HG03095 (cell line): Measurements from ENCODE around the gene GALR3.

ENCODE experiments used
- ATAC-seq: cut with Tn5 transposase; IDR thresholded peaks from one replicate; pipeline ENCODE4 v1.9.1; 2021; ENCODE audit warnings: moderate library complexity; ENCODE audit not compliant: unreplicated experiment

Gene GALR3

GRCh38 chr22:37862570-37863325, 39.6 kb downstream of the GALR3 start:
- ATAC-seq: no peak

DNA sequence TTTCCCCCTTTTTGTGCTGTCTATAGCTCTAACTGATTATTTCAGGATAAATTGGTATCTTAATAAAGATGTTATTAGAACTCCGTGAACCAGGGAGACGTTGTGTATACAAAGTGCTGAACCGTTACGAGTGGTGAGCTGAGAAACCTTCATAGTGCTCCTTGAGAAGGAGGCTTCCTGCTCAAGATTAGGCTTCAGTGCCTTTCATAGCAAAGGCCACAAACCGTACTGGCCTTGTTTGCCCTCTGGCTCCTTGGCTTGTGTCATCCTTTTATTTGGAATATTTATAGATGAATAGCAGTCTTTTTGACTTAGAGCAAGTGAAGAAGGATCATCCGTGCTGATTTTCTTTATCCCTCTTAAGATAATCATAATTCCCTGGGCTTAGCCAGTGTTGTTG, 42.3 kb downstream of the GALR3 start:
- ATAC-seq: no peak

- no peak for ATAC-seq
Observed at GRCh38 chr22:37870273-37870672, 47.1 kb downstream of the GALR3 start.
